PC-3 (cell line): ENCODE measurements around the gene FANCC.

Source experiments
- CTCF ChIP-seq: fragments of 300-600 bp; sonication (generic); conservative IDR thresholded peaks from 2 replicates; pipeline ENCODE4 v1.5.1; 2017; ENCODE audit warnings: antibody characterized with exemption, low read depth, mild to moderate bottlenecking, low read length
- EZH2 ChIP-seq: fragments of 300-600 bp; sonication (generic); IDR thresholded peaks from one replicate; pipeline ENCODE4 v1.6.1; 2017; ENCODE audit warnings: antibody characterized with exemption, mild to moderate bottlenecking, low read length; ENCODE audit not compliant: unreplicated experiment
- EZH2phosphoT487 ChIP-seq: fragments of 300-600 bp; sonication (generic); IDR thresholded peaks from 2 replicates; pipeline ENCODE4 v1.6.1; 2018; ENCODE audit warnings: mild to moderate bottlenecking, antibody characterized with exemption, low read length, borderline replicate concordance

DNA sequence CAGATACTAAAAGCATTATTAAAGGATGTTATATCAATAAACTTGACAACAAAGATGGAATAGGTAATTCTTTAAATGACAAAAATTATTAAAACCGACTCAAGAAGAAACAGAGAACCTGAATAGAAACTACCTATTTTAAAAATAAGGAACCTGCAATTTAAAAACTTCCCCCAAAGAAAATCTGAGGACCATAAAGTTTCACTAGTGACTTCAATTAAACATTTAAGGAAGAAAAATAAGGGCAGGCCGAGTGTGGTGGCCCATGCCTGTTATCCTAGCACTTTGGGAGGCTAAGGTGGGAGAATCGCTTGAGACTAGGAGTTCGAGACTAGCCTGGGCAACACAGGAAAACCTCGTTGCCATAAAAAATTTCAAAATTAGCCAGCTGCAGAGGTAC lies 99.6 kb downstream of the FANCC start:
- TF ChIP-seq CTCF (no peak), EZH2phosphoT487 (no peak), EZH2 (no peak)
